ENCODE results near the gene FBXL16. TPM values are rescaled to one million over a fixed set of nuclear protein-coding genes. Genes with fewer than 3 reads are reported as not detected.

FBXL16 gene
- total and polyA plus RNA-seq, 9 of the 15 experiments (the other 6 are each of a cell fraction or from before 2014, with no cell fraction given) = 0.21 to 8.2 (median 1.7) TPM

GRCh38 chr16:700684-701584, 4.7 kb downstream of the FBXL16 start (continued):
- TF ChIP-seq GTF2F1 (IDR thresholded peaks at IDR 0.05; ENCODE audit: low read depth, low read length) (no peak), RBBP5 (IDR thresholded peaks at IDR 0.05; ENCODE audit: borderline replicate concordance, insufficient read depth, low read length, poor library complexity, severe bottlenecking) (no peak), CXXC5 (CRISPR knock-in tag; IDR thresholded peaks at IDR 0.05) (peak; percentile 23; the same call in 1 of the 2 replicates), CREB1 (IDR thresholded peaks at IDR 0.05) (no peak; the same call in 1 of the 2 replicates), CREB1 (CRISPR knock-in tag; IDR thresholded peaks at IDR 0.05) (0 out of 2 replicates have a peak, but pooled peaks have one; percentile 21), PTBP1 (IDR thresholded peaks at IDR 0.05; ENCODE audit: low read depth, low read length) (no peak), TGIF2 (CRISPR knock-in tag; IDR thresholded peaks at IDR 0.05) (0 out of 2 replicates have a peak, but pooled peaks have one; percentile 54), SRSF1 (IDR thresholded peaks at IDR 0.05; ENCODE audit: low read depth, low read length) (no peak), GATAD2B (IDR thresholded peaks at IDR 0.05; ENCODE audit: borderline replicate concordance) (no peak), ZNF584 (CRISPR knock-in tag; IDR thresholded peaks at IDR 0.05; ENCODE audit: low read depth) (no peak), ZNF12 (CRISPR knock-in tag; IDR thresholded peaks at IDR 0.05) (no peak), ARID4B (CRISPR knock-in tag; IDR thresholded peaks at IDR 0.05) (peak; percentile 92), PHF8 (IDR thresholded peaks at IDR 0.05; ENCODE audit: borderline replicate concordance, low read length) (no peak), ZEB2 (IDR thresholded peaks at IDR 0.05) (no peak), RB1 (IDR thresholded peaks at IDR 0.05; ENCODE audit: low read depth) (peak; percentile 71; the same call in 1 of the 2 replicates), HMGXB4 (CRISPR knock-in tag; IDR thresholded peaks at IDR 0.05) (0 out of 2 replicates have a peak, but pooled peaks have one; percentile 52), HDAC8 (tag; IDR thresholded peaks at IDR 0.05) (no peak), PBX2 (CRISPR knock-in tag; IDR thresholded peaks at IDR 0.05; ENCODE audit: low read depth) (no peak), PBX2 (tag; conservative IDR thresholded peaks at IDR 0.05; ENCODE audit: low read depth) (no peak)

All from K562 (cell line).